AG09319 (cell line): ENCODE results near the gene TPPP3.
A peak's percentile ranks its signal among the peaks of the same experiment; 100 is the strongest.

Experiments used
- DNase-seq: peaks from one replicate; pipeline ENCODE4 v3.0.0-alpha.2; 2010; ENCODE audit warnings: low read depth; ENCODE audit errors: extremely low read depth
- CTCF ChIP-seq: IDR thresholded peaks from 2 replicates; pipeline ENCODE4 v1.5.1; 2011; ENCODE audit warnings: low read depth, mild to moderate bottlenecking, inconsistent platforms, low read length, moderate library complexity

The TPPP3 gene

GRCh38 chr16:67393111-67393787, at the start of gene TPPP3:
Gene TPPP3, minus strand, starts transcription at chr16:67393498. Its CDS starts 2,387 bp downstream, at chr16:67391111.
- peak; percentile 52 for DNase-seq
- peak; percentile 65 for TF ChIP-seq CTCF

- DNase-seq = no peak
Observed at GRCh38 chr16:67442581-67443255, 49.4 kb upstream of the TPPP3 start.

GRCh38 chr16:67441907-67442306, 48.6 kb upstream of the TPPP3 start:
- no peak for TF ChIP-seq CTCF
- no peak for DNase-seq

More at GRCh38 chr16:67442581-67443255, 49.4 kb upstream of the TPPP3 start:
- no peak for TF ChIP-seq CTCF

GRCh38 chr16:67441271-67441753, 48.0 kb upstream of the TPPP3 start:
- TF ChIP-seq CTCF = no peak
- no peak for DNase-seq

- DNase-seq = no peak
- no peak for TF ChIP-seq CTCF
Observed at GRCh38 chr16:67438824-67439393, 45.6 kb upstream of the TPPP3 start.

- TF ChIP-seq CTCF = no peak
Observed at GRCh38 chr16:67438098-67438791, 44.9 kb upstream of the TPPP3 start.

GRCh38 chr16:67437513-67437912, 44.2 kb upstream of the TPPP3 start:
- no peak for DNase-seq
- TF ChIP-seq CTCF = no peak

More at GRCh38 chr16:67438098-67438791, 44.9 kb upstream of the TPPP3 start:
- DNase-seq = no peak
